ENCODE data around the gene BPTF.

DNA sequence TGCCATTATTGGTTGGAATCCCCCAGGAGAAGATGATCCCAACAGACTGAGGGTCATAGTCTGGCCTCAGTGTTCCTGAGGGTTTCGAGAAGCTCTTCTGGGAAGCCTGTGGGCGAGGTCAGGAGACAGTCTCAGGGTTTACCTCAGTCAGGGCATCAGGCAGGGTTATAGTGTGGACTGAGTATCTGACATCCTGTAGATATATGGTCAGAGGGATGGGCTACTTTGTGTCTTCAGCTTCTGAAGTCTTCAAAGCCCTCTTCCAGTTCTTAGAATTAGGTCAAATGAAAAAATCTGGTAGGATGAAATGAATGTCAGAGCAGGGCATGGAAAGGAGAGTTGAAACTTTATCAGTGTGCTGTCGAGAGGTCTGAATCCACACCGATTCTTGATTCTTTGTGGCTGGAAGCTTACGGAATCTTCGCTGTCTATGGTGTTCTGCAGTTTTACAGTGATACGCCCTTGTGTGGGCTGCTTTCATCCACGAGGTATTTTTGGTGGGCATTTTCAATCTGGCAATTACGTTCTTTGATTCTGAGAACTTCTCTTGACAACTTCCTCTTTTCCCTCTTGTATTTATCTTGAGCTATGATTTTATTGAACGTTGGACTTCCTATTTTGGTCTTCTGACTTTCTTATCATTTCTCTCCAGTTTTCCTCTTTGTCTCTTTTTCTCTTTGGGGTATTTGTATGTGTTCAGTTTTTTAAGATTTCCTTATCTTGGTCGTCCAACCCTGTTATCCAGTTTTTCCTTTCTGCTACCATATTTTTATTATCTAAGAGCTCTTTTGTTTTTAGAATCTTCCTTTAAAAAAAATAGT is 30.4 kb downstream of the BPTF start:
- TF ChIP-seq POLR2A (IDR thresholded peaks at IDR 0.05), result no peak
- TF ChIP-seq, protein P1, sequence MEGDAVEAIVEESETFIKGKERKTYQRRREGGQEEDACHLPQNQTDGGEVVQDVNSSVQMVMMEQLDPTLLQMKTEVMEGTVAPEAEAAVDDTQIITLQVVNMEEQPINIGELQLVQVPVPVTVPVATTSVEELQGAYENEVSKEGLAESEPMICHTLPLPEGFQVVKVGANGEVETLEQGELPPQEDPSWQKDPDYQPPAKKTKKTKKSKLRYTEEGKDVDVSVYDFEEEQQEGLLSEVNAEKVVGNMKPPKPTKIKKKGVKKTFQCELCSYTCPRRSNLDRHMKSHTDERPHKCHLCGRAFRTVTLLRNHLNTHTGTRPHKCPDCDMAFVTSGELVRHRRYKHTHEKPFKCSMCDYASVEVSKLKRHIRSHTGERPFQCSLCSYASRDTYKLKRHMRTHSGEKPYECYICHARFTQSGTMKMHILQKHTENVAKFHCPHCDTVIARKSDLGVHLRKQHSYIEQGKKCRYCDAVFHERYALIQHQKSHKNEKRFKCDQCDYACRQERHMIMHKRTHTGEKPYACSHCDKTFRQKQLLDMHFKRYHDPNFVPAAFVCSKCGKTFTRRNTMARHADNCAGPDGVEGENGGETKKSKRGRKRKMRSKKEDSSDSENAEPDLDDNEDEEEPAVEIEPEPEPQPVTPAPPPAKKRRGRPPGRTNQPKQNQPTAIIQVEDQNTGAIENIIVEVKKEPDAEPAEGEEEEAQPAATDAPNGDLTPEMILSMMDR (IDR thresholded peaks at IDR 0.05 in 4 of 5, conservative IDR thresholded peaks at IDR 0.05 in 1 of 5), result no peak
